ENCODE data around the gene PIK3R6. TPM values are rescaled to one million over a fixed set of nuclear protein-coding genes. Genes with fewer than 3 reads are reported as not detected.
A peak's percentile ranks its signal among the peaks of the same experiment; 100 is the strongest.

PIK3R6 gene
- total RNA-seq, 2 donors from 2014 or later: 2.1 to 2.5 TPM

- peaks cover 5% of the 10 kb centered on the region for H3K36me3 Mint-ChIP-seq (ENCODE audit: low read depth)
- peaks cover 19% of the 10 kb centered on the region for H3K27me3 ChIP-seq (ENCODE audit: control insufficient read depth, insufficient read depth, low read length, poor library complexity, severe bottlenecking)
- peaks cover 14% of the 10 kb centered on the region for H3K4me1 ChIP-seq (ENCODE audit: control insufficient read depth, insufficient read depth, low read length)
- H3K4me3 Mint-ChIP-seq: no peak overlapping the region
- no peak overlapping the region for H3K27ac Mint-ChIP-seq
- peaks cover 22% of the 10 kb centered on the region for H3K27me3 Mint-ChIP-seq (ENCODE audit: insufficient read depth)
- no peak overlapping the region for H3K9ac ChIP-seq (ENCODE audit: extremely low read depth, low read length, poor library complexity, severe bottlenecking)
- H3K4me3 ChIP-seq (ENCODE audit: low read length): no peak overlapping the region
- H3K9me3 Mint-ChIP-seq: peaks cover 17% of the 10 kb centered on the region
- H3K27ac ChIP-seq (ENCODE audit: low read depth, low read length): no peak overlapping the region
- H3K9me3 ChIP-seq (ENCODE audit: control insufficient read depth, low read length): peaks cover 16% of the 10 kb centered on the region
- TF ChIP-seq, protein P1, sequence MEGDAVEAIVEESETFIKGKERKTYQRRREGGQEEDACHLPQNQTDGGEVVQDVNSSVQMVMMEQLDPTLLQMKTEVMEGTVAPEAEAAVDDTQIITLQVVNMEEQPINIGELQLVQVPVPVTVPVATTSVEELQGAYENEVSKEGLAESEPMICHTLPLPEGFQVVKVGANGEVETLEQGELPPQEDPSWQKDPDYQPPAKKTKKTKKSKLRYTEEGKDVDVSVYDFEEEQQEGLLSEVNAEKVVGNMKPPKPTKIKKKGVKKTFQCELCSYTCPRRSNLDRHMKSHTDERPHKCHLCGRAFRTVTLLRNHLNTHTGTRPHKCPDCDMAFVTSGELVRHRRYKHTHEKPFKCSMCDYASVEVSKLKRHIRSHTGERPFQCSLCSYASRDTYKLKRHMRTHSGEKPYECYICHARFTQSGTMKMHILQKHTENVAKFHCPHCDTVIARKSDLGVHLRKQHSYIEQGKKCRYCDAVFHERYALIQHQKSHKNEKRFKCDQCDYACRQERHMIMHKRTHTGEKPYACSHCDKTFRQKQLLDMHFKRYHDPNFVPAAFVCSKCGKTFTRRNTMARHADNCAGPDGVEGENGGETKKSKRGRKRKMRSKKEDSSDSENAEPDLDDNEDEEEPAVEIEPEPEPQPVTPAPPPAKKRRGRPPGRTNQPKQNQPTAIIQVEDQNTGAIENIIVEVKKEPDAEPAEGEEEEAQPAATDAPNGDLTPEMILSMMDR (conservative IDR thresholded peaks at IDR 0.05): no peak
- 97 to 100% methylated on average over 1 to 3 of the region's 6 CpGs for WGBS, 2 experiments (ENCODE audit: insufficient coverage in 1 of 2, insufficient read length in 1 of 2)
- DNase-seq: no peak
- H3K36me3 ChIP-seq (ENCODE audit: control insufficient read depth, insufficient read depth, low read length): no peaks in the 10 kb centered on the region
- H3K4me1 Mint-ChIP-seq: peaks cover 18% of the 10 kb centered on the region
Measured at GRCh38 chr17:8792646-8793045, 74.8 kb downstream of the PIK3R6 start.

DNA sequence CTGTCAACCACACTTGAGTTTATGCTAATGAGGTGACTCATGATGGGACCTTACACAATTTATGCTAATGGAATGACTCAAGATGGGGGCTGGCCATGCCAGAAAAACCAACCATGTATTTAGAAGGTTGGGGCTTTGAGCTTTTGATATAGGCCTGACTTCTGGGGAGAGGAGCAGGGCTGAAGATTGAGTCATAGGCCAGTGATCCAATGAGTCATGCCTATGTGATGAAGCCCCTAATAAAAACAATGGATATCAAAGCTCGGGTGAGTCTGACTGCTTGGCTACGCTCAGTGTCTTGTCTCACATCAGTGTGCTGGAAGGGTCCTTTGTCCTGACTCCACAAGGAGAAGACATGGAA is 75.6 kb downstream of the PIK3R6 start:
- WGBS, 2 experiments (ENCODE audit: insufficient coverage in 1 of 2, insufficient read length in 1 of 2): 93 to 95% methylated on average over 2 of the region's 2 CpGs
- peaks cover 14% of the 10 kb centered on the region for H3K4me1 ChIP-seq (ENCODE audit: control insufficient read depth, insufficient read depth, low read length)
- no peak for DNase-seq

GRCh38 chr17:8791248-8791909 is 76.1 kb downstream of the PIK3R6 start:
- no peak overlapping the region for H3K4me3 Mint-ChIP-seq
- 88 to 100% methylated on average over 1 to 4 of the region's 4 CpGs for whole genome bisulfite sequencing, 2 experiments (ENCODE audit: insufficient coverage in 1 of 2, insufficient read length in 1 of 2)
- Histone ChIP-seq H3K36me3 (ENCODE audit: control insufficient read depth, insufficient read depth, low read length) (no peaks in the 10 kb centered on the region), H3K4me3 (ENCODE audit: low read length) (peak overlapping the region; percentile 14), H3K9me3 (ENCODE audit: control insufficient read depth, low read length) (peaks cover 16% of the 10 kb centered on the region), H3K27ac (ENCODE audit: low read depth, low read length) (no peak overlapping the region), H3K9ac (ENCODE audit: extremely low read depth, low read length, poor library complexity, severe bottlenecking) (no peak overlapping the region), H3K4me1 (ENCODE audit: control insufficient read depth, insufficient read depth, low read length) (peaks cover 14% of the 10 kb centered on the region), H3K27me3 (ENCODE audit: control insufficient read depth, insufficient read depth, low read length, poor library complexity, severe bottlenecking) (peaks cover 10% of the 10 kb centered on the region)
- peaks cover 18% of the 10 kb centered on the region for H3K4me1 Mint-ChIP-seq
- H3K27ac Mint-ChIP-seq: no peak overlapping the region
- DNase-seq: no peak
- TF ChIP-seq, protein P1 (conservative IDR thresholded peaks at IDR 0.05): peak; percentile 73
- peaks cover 5% of the 10 kb centered on the region for H3K36me3 Mint-ChIP-seq (ENCODE audit: low read depth)
- H3K9me3 Mint-ChIP-seq: peaks cover 17% of the 10 kb centered on the region
- peaks cover 13% of the 10 kb centered on the region for H3K27me3 Mint-ChIP-seq (ENCODE audit: insufficient read depth)

More for the DNA sequence above, 75.6 kb downstream of the PIK3R6 start:
- Mint-ChIP-seq H3K27ac (no peak overlapping the region), H3K4me1 (peaks cover 18% of the 10 kb centered on the region), H3K9me3 (peaks cover 17% of the 10 kb centered on the region), H3K36me3 (ENCODE audit: low read depth) (peaks cover 5% of the 10 kb centered on the region), H3K27me3 (ENCODE audit: insufficient read depth) (peaks cover 16% of the 10 kb centered on the region), H3K4me3 (no peak overlapping the region)
- Histone ChIP-seq H3K27ac (ENCODE audit: low read depth, low read length) (no peak overlapping the region), H3K9ac (ENCODE audit: extremely low read depth, low read length, poor library complexity, severe bottlenecking) (no peak overlapping the region), H3K36me3 (ENCODE audit: control insufficient read depth, insufficient read depth, low read length) (no peaks in the 10 kb centered on the region), H3K4me3 (ENCODE audit: low read length) (peak overlapping the region; percentile 14), H3K27me3 (ENCODE audit: control insufficient read depth, insufficient read depth, low read length, poor library complexity, severe bottlenecking) (peaks cover 12% of the 10 kb centered on the region), H3K9me3 (ENCODE audit: control insufficient read depth, low read length) (peaks cover 16% of the 10 kb centered on the region)
- TF ChIP-seq, protein P1 (conservative IDR thresholded peaks at IDR 0.05): no peak
